Breast epithelium (tissue), 3 donors: ENCODE data around the gene ZNF282.

Source experiments
- CTCF ChIP-seq, 3 donors: fragments of 450-650 bp; IDR thresholded peaks; one replicate each; pipeline ENCODE4 v1.5.1; 2016 to 2017; ENCODE audit warnings: antibody characterized with exemption in 3 of 3, mild to moderate bottlenecking in 3 of 3, moderate library complexity in 3 of 3
- POLR2A ChIP-seq: fragments of 450-650 bp; IDR thresholded peaks from one replicate; pipeline ENCODE4 v1.6.1; 2016; ENCODE audit warnings: antibody characterized with exemption, mild to moderate bottlenecking, moderate library complexity

GRCh38 chr7:149153346-149153745, 42.0 kb upstream of the ZNF282 start:
- no peak for TF ChIP-seq CTCF (IDR thresholded peaks at IDR 0.05)
- no peak for TF ChIP-seq POLR2A
